Mesothelial cell of epicardium (in vitro differentiated cells): ENCODE results near the gene SLC9C1. TPM values are rescaled to one million over a fixed set of nuclear protein-coding genes. Genes with fewer than 3 reads are reported as not detected.

Source experiments
- DNase-seq, 2 experiments: peaks; one replicate each; pipeline ENCODE4 v3.0.0; 2021; ENCODE audit warnings: low spot score in 2 of 2; ENCODE audit not compliant: unreplicated experiment in 2 of 2
- H3K27ac Mint-ChIP-seq: 2 replicates; pipeline ENCODE4 v1.8.0; 2021; ENCODE audit warnings: mixed read lengths
- H3K27me3 Mint-ChIP-seq: 2 replicates; pipeline ENCODE4 v1.8.0; 2021; ENCODE audit warnings: low read depth, mixed read lengths
- H3K36me3 Mint-ChIP-seq: 2 replicates; pipeline ENCODE4 v1.8.0; 2021; ENCODE audit warnings: mixed read lengths
- H3K4me1 Mint-ChIP-seq: 2 replicates; pipeline ENCODE4 v1.8.0; 2021; ENCODE audit warnings: mixed read lengths
- H3K4me3 Mint-ChIP-seq: 2 replicates; pipeline ENCODE4 v1.8.0; 2021; ENCODE audit warnings: mild to moderate bottlenecking, moderate library complexity, mixed read lengths
- H3K9me3 Mint-ChIP-seq: 2 replicates; pipeline ENCODE4 v1.8.0; 2021; ENCODE audit warnings: mixed read lengths
- CTCF ChIP-seq: fragments of 200-600 bp; sonication (generic); IDR thresholded peaks from one replicate; pipeline ENCODE4 v1.5.0; 2021; ENCODE audit warnings: antibody characterized with exemption; ENCODE audit not compliant: unreplicated experiment
- total RNA-seq: library from RNA; stranded (reverse); gene quantifications from 3 replicates; pipeline ENCODE4 v1.2.1, GENCODE V29; 2021

The SLC9C1 gene
- total RNA-seq, 1 donor from 2014 or later = 0.69 TPM

- no peak for DNase-seq
- H3K4me3 Mint-ChIP-seq = no peak overlapping the region
Measured at GRCh38 chr3:112338021-112338726, 44.2 kb upstream of the SLC9C1 start.

GRCh38 chr3:112335434-112335781, 41.4 kb upstream of the SLC9C1 start:
- TF ChIP-seq CTCF = no peak
- H3K27ac Mint-ChIP-seq = no peak overlapping the region
- H3K4me3 Mint-ChIP-seq = peak overlapping the region; percentile 79
- H3K27me3 Mint-ChIP-seq = peaks cover 2% of the 10 kb centered on the region
- DNase-seq = no peak
- H3K36me3 Mint-ChIP-seq = no peaks in the 10 kb centered on the region
- no peaks in the 10 kb centered on the region for H3K9me3 Mint-ChIP-seq
- peaks cover 36% of the 10 kb centered on the region for H3K4me1 Mint-ChIP-seq

More at GRCh38 chr3:112338021-112338726, 44.2 kb upstream of the SLC9C1 start:
- Mint-ChIP-seq H3K4me1 (peaks cover 36% of the 10 kb centered on the region), H3K36me3 (peaks cover 11% of the 10 kb centered on the region), H3K27me3 (no peaks in the 10 kb centered on the region), H3K27ac (no peak overlapping the region), H3K9me3 (peaks cover 3% of the 10 kb centered on the region)
- no peak for TF ChIP-seq CTCF

- Mint-ChIP-seq H3K9me3 (no peaks in the 10 kb centered on the region), H3K4me1 (peaks cover 36% of the 10 kb centered on the region), H3K4me3 (peak overlapping the region; percentile 79), H3K27me3 (peaks cover 2% of the 10 kb centered on the region), H3K36me3 (no peaks in the 10 kb centered on the region), H3K27ac (peak overlapping the region; percentile 93)
- no peak for DNase-seq
- TF ChIP-seq CTCF = no peak
Measured at GRCh38 chr3:112334691-112335433, 40.8 kb upstream of the SLC9C1 start.

- Mint-ChIP-seq H3K4me3 (peak overlapping the region; percentile 79), H3K9me3 (no peaks in the 10 kb centered on the region), H3K27ac (peak overlapping the region; percentile 93), H3K4me1 (peaks cover 36% of the 10 kb centered on the region), H3K27me3 (peaks cover 2% of the 10 kb centered on the region), H3K36me3 (no peaks in the 10 kb centered on the region)
- no peak for TF ChIP-seq CTCF
- peak; percentile 19 to 46 for DNase-seq
Measured at GRCh38 chr3:112333381-112334317, 39.6 kb upstream of the SLC9C1 start.

- Mint-ChIP-seq H3K9me3 (no peaks in the 10 kb centered on the region), H3K4me3 (peak within 1 kb of the TSS; percentile 79), H3K36me3 (no peaks in the 10 kb centered on the region), H3K27me3 (peaks cover 2% of the 10 kb centered on the region), H3K4me1 (peaks cover 30% of the 10 kb centered on the region), H3K27ac (peak within 1 kb of the TSS; percentile 93)
- peak; percentile 44 to 74 for DNase-seq
- TF ChIP-seq CTCF = no peak
Measured at GRCh38 chr3:112333002-112333380, 39.0 kb upstream of the SLC9C1 start, which contains the start of gene CD200. Gene CD200 (plus strand): TSS chr3:112333156. CDS start chr3:112333213, 57 bp downstream.
